HG03095 (cell line): ENCODE results near the gene SPARCL1.
A peak's percentile ranks its signal among the peaks of the same experiment; 100 is the strongest.
"Not testable (repeated sequence)": the region's sequence is repeated elsewhere in the genome, so short reads cannot be mapped to it uniquely, and the experiment has no call there.

Source experiments
- ATAC-seq: cut with Tn5 transposase; IDR thresholded peaks from one replicate; pipeline ENCODE4 v1.9.1; 2021; ENCODE audit warnings: moderate library complexity; ENCODE audit not compliant: unreplicated experiment

SPARCL1 gene

DNA sequence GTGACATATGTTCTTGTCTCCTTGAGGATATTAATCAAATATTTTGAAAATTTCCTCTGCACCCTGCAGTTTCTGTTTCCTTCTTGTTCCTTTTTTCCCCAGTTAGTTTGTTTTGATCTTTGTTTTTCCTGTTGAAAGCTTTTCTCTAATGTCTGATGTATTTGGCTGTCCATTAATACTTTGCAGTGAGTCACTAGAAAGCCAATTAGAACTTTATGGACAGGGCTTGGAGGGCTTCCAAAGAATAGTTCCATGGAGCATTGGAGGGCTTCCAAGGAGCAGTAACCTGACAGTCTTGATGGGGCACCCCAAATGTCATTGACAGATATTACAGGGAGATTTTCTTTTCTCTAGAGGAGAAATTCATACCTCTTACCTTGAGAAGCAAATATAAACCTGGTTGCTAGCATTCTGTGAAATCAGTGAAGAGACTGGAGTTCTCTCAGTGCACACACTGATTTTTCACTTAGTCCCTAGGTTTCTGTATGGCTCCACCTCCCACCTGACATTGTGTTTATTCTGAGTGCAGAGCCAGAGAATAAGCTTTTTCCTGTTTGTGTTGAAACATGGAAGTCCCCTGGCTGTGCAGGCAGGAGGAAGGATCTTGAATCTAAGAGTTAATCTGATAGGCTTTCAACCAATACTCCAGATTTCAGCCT is 26.5 kb downstream of the SPARCL1 start:
- ATAC-seq, result no peak

DNA sequence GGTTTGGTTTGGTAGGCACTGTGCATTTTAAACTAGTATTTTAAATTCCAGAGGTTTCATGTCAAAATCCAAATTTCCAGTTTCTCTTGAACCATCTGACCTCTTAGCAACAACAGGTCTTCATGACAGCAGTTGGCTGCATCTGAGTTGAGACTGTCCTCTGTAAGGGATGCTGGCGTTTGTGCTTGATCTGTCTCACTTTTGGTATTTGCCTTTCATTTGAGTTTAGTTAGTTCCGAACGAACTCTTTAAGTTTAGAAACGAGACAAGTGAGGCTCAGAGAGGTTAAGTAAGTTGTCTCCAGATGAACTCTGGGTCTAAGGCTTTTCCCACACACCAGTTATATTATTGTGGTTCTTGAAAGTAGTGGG is 29.1 kb downstream of the SPARCL1 start:
- peak; percentile 54 for ATAC-seq

DNA sequence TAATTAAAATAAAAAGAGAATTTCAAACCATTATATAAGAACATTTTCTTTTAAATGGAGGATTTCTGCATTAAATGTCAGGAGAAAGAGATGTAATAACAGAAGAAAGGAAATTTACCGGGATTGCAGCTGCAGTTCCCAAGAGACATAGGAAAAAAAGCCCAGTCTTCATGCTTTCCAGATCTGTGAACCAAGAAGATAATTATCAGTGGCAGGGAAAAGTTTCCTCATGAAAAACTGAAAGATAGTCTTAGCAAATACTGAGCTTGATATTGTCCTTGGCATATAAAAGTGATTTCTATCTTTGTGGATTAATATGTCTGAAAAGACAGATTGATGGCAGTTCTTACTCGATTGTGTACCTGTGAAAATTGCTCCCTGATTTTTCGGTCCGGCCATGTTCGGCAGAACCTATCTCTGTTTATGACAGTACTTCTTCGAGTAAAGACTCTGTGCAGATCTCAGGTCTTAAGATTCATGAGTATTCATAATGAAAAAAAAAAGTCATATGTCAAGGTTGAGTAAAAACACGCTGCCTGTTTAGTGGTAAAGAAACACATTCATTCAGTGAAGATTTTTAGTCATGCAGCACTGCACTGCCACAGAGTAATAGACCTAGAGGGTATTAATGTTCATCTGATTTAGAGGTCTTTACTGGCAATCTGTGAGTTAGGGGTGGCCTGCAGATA is 29.6 kb downstream of the SPARCL1 start:
- ATAC-seq, result peak; percentile 82

DNA sequence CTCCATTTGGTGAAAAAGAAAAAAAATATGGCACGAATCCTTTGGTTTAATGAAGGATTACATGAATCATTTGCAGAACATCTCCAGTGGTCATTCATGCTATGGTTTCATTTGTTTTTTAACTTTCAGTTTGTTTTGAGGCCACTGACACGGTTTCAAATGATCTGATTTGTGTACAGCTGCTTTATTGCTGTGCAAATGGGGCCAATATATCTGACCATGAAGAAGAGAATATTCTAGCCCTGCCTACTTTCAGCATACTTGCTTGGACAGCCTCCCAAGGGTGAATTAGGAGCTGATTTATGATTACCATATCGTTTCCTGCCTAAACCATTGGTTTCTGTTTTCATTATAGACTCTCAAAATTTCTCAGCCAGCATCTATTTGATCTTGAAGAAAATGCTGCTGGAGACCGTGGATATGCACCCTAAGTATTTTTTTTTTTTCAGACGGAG is 30.7 kb downstream of the SPARCL1 start:
- ATAC-seq, result peak; percentile 49

DNA sequence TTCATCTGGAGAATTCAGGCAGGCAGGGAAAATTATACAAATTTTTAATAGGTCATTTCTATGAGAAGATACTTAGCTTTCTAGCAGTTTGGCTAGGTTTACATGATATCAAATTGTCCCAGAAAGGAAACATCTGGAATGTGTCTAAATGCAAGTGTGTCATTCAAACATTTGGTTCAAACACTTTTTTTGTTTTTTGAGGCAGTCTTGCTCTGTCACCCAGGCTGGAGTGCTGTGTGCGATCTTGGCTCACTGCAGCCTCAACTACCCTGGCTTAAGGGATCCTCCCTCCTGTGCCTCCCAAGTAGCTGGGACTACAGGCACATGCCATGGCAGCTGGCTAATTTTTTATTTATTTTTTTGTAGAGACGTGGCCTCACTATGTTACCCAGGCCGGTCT is 31.6 kb downstream of the SPARCL1 start:
- no peak for ATAC-seq

DNA sequence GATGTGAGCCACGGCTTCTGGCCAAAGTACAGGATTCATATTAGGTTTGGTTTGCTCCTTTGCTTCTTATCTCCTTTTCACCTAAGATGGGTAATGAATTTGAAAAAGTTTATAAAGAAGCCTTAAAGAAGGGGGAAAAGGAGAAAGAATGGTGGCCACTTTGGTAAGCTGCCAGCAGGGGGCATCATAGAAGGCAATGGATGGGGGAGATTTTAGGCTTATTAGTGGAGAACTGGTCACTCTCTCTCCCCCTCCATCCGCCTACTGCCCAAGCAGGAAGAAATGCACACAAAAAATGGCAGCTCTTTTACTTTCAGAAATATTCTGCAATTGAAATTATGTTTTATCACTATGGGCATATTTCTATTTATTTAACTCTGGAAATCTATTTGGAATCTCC is 32.0 kb downstream of the SPARCL1 start:
- ATAC-seq, result no peak

DNA sequence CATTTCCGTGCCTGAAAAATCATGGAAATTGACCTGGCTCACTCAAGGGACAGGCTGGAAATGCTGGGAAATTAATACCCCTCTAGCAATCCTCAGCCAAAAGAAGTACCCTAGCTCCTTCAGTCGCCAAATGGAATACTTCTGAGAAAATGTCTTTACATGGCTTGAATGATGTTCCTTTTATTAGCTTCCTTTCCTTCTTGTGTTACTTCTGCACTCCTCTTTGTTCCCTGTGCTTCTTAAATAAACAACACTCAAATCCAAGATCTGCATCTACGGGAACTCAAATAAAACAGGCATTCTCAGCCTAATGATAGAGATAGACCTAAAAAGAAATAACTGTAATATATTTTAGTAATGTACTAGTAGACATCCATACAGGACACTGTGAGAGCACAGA is 36.1 kb downstream of the SPARCL1 start:
- no peak for ATAC-seq

DNA sequence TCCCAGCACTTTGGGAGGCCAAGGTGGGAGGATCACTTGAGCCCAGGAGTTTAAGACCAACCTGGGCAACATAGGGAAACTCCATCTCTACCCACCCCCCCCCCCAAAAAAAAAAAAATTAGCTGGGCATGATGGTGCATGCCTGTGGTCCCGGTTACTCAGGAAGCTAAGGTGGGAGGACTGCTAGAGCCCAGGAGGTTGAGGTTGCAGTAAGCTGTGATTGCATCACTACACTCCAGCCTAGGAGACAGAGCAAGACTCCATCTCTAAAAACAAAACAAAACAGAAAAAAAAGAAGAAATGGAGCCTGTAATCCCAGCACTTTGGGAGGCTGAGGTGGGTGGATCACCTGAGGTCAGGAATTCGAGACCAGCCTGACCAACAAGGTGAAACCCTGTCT is 37.3 kb downstream of the SPARCL1 start:
- ATAC-seq, result not testable (repeated sequence)

DNA sequence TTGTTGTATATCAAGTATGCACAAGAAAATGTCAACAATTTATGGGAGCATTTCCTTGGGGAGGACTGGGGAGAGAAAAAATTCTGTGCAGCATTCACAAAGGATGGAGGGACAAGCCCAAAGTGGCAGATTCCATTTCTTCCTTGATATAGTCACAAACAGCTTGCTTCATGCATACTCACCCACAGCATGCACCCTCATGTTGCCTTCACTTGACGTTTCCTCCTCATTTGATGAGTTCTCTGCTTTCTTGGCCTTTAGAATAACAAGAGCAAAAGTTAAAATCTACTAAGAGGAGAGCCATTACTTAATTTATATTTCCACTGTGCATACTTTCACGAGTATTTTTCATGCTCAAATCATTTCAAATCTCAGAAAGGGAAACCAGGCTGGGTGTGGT is 37.7 kb downstream of the SPARCL1 start:
- ATAC-seq, result no peak

DNA sequence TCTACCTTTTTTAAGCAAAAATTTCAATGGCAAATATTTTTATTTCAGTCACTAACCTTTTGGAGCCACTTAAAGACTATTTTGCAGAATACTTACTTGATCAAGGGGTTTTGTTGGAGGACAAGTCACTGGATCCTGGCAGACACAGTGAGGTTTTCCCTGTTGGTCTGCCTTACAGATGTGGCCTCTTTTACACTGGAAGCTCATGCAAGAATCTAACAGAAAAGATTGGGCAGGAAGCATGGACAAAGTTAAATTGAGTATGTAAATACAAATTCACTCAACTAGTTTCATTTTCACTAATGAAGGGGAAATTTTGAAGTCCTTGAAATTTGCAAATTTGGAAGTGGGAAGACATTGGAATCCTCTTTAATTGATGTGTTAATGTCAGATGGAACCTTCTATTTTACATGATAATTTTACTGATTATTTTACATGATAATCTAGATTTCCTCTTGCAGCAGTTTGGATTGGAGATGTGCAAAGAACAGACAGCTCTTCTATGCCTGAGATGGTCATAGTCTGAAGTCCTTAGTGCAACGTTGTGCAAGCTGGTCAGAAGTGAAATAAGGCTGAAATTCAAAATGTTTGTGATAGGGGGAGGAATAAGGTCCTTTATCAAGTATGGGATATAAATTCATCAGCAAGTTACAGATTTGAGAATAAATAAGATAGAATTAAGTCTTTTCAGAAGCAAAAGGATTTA is 38.4 kb downstream of the SPARCL1 start:
- no peak for ATAC-seq

DNA sequence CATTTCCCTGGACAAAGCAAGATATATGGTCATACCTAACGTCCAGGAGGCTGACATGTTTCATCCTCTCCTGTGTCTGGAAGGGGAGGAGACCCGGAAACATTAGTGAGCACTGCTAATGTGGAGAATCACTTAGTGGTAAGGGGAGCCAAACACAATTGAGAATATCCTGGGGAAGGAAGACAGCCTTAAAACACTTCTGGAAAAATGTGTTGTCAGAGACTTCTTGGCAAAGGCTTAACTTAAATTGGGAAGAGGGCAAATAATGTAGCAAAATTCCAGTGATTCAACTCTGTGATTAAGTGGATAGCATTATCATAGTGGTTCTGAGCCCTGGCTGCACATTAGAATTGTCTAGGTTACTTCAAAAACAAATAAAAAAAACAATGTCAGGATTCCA is 39.5 kb downstream of the SPARCL1 start:
- no peak for ATAC-seq

DNA sequence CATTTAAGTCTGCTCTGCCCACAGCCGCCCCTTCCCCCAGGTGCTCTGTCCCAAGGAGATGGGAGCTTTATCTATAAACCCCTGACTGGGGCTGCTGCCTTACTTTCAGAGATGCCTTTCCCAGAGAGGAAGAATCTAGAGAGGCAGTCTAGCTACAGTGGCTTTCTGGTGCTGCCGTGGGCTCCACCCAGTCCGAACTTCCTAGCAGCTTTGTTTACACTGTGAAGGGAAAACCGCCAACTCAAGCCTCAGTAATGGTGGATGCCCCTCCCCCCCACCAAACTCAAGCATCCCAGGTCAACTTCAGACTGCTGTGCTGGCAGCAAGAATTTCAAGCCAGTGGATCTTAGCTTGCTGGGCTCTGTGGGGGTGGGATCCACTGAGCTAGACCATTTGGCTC is 40.5 kb downstream of the SPARCL1 start:
- ATAC-seq, result not testable (repeated sequence)

DNA sequence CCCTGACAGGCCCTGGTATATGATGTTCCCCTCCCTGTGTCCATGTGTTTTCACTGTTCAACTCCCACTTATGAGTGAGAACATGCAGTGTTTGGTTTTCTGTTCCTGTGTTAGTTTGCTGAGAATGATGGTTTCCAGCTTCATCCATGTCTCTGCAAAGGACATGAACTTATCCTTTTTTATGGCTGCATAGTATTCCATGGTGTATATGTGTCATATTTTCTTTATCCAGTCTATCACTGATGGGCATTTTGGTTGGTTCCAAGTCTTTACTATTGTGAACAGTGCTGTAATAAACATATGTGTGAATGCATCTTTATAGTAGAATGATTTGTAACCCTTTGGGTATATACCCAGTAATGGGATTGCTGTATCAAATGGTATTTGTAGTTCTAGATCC is 45.9 kb downstream of the SPARCL1 start:
- not testable (repeated sequence) for ATAC-seq

DNA sequence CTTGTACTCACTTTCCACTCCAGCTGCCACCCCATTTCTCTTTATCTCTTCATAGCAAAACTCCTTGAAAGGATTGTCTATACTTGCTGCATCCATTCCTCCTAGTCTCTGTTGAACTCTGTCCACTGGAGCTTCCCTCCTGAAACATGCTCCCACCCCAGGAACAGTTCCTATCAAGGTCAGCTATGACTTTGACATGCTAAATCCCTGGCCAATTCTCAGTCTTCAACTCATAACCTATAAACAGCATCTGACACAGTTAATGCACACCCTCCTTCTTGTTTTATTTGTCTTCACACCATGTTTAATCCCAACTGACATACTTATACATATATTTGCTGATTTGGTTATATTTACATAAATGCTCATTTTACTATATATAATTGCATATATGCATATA is 47.8 kb downstream of the SPARCL1 start:
- no peak for ATAC-seq

DNA sequence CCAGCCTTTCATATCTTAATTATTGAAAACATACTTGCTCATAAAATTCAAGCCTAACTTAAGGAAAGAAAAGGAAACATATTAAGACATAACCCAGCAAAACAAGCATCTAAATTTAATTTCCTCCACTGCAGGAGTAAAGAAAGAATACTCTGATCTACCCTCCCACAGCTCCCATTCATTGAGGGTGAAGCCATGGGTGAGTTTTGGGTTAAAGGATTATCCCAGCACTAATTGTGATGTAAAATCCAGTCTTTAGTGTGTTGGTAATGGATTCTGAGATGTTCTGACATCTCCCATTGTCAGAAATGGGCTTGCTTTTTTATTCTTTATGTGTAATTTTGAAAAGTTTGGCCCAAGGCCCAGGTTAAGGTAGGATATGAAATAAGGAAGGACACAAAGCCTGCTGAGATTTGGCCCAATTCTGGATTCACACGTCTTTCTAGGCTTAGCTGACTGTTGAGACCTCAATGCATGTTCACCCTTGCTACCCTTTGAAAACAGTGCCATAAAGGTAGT is 50.4 kb downstream of the SPARCL1 start:
- ATAC-seq, result no peak

DNA sequence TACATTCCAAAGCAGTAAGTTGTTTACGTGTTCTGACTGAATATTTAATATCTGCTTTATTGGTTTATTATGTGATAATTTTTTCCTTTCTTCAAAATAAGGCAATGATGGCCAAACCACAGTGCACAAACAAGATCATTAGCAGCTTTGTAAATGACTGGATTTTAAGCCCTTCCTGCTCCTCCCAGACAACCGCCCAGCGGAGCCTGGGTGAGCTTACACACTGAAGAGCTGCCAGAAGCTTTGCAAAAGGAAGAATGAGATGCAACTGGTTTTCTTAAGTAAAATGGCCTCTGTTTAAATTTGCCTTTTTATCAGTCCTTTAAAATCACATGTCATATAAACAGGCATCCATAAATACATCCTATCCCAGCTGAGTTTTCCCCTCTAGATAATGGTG is 52.2 kb downstream of the SPARCL1 start:
- ATAC-seq, result no peak

DNA sequence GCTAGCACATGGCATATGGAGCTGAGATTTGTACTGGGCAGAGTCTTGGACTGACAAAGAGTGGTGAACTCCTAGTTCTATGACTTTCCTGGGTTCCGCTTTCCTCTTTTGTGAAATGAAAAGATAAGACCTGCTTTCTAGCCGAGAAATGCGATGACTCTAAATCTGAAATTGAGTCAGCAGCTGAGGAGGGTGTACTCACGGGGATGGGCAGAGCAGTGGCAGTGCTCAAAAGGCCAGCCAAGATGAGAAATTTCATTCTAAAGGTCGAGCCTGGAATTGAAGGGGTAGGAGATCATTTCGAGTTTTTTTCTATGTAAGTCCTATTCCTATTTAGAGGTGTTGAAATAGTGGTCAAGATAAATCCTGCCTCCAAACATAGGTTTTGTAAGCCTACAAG is 59.8 kb downstream of the SPARCL1 start:
- ATAC-seq, result no peak

DNA sequence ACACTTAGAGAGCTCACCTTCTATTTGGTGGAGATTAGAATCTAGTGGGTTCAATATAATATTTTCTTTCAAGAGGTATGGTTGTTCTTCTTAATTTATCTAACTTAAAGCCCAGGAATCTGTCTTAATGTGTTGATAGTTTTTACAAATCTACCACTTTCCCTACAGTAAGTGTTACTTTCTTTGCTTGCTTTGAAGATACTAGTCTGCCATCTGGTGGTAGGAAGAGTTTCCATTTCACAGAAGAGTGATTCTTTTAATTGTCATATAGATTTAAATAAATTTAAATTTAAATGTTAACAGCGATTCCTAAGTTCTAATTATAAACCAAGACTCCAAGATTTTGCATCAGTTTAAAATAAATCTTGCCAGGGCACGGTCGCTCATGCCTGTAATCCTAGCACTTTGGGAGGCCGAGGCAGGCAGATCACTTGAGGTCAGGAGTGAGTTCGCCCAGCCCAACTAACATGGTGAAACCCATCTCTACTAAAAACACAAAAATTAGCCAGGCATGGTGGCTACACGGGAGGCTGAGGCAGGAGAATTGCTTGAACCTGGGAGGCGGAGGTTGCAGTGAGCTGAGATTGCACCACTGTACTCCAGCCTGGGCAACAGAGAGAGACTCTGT is 63.3 kb downstream of the SPARCL1 start:
- ATAC-seq, result no peak

DNA sequence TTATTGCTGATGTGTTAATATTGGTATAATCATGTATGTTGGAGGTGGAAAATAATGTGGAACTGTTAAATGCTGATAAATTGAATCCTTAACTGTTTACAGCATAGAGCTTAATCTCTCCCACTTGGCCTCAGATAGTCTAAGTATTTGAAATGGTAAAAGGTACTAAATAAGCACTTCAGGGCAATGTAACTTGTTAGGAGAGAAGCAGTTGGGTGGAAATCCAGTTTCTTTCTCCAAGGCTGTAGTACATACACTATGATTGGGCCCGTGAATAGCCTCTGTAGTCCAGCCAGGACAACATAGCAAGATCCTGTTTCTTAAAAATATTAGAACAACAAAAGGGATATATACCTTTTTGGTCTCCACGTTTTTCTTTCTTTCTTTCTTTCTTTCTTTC is 67.1 kb downstream of the SPARCL1 start:
- ATAC-seq, result no peak

DNA sequence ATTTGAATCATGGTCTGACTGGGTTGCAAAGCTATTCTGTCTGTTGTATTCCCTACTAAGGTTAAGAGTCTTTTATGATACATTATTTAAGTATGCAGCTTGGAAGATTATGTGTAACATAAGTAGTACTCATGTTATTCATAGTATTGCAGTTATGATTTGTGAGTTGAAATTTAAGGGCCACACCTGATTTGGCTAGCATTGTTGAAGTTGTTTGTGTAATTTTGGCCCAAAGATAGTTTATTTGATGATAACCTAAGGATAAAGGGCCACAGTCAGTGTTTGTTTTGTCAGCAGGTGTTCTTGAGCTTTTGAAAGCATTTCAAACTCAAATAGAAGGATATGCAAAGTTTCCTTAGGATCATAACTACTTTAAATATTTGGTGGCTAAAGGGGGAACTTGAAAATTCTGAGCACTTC is 67.9 kb downstream of the SPARCL1 start:
- ATAC-seq, result no peak

DNA sequence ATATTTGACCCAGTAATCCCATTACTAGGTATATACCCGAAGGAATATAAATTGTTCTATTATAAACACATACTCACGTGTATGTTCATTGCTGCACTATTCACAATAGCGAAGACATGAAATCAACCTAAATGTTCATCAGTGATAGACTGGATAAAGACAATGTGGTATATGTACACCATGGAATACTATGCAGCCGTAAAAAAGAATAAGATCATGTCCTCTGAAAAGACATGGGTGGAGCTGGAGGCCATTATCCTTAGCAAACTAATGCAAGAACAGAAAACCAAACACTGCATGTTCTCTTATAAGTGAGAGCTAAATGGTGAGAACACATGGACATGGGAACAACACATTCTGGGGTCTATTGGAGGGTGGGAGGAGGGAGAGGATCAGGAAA is 70.3 kb downstream of the SPARCL1 start:
- no peak for ATAC-seq
